HG02870 (cell line): Measurements from ENCODE around the gene PHOX2A.

Source experiments
- ATAC-seq: cut with Tn5 transposase; IDR thresholded peaks from one replicate; pipeline ENCODE4 v1.9.1; 2021; ENCODE audit warnings: mild to moderate bottlenecking, moderate library complexity; ENCODE audit not compliant: unreplicated experiment

The PHOX2A gene

GRCh38 chr11:72250661-72251464 is 6.9 kb upstream of the PHOX2A start:
- no peak for ATAC-seq

GRCh38 chr11:72249961-72250360 is 6.0 kb upstream of the PHOX2A start:
- ATAC-seq: no peak

DNA sequence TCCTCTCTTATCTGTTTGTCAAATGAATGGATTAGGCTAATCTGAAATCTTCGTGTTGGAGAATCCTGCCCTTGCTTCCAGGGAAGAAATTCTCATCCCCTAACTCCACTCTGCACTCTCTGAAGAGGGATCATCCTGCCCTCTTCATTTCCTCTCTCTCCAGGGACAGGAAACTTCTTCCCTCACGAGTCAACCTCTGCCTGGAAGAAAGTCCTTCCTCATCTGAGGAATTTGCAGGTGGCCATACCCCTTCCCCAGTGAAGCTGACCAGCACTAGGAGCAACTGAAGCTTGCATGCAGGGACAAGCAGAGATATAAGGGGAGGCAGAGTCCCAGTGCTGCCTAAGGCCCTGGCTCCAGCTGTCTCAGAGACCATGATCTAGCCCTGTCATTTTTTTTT is 3.6 kb upstream of the PHOX2A start:
- ATAC-seq: no peak

DNA sequence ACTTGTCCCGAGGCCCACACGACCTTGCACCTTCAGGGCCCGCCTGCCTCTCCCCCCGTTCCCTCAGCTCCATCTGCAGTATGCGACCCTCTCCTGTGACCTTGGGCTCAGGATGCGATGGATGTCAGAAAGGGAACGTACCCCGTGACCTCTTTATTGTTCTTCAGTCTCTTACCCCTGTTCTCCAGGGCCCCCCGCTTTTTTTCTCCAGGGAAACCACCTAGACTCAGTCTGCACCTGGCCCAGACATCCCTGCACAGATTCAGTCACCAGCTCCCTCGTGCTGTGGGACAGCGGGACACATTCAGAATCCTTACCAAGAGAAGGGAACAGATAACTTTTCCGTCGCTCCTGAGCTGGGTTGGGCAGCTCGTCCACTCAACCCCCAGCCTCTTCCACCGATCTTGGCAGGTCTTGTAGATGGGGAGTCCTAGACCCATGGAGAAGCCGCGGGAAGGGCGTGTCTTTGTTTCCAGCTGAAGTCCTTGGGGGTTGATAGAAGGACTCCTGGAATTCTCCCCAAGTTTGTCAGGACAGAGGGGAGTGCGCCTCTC is 1.4 kb upstream of the PHOX2A start:
- no peak for ATAC-seq

GRCh38 chr11:72244361-72245262 is 636 bp upstream of the PHOX2A start:
- ATAC-seq: no peak

- ATAC-seq: no peak
Observed at GRCh38 chr11:72243173-72244059, 560 bp downstream of the PHOX2A start.

GRCh38 chr11:72242141-72242540 is 1.8 kb downstream of the PHOX2A start:
- no peak for ATAC-seq

DNA sequence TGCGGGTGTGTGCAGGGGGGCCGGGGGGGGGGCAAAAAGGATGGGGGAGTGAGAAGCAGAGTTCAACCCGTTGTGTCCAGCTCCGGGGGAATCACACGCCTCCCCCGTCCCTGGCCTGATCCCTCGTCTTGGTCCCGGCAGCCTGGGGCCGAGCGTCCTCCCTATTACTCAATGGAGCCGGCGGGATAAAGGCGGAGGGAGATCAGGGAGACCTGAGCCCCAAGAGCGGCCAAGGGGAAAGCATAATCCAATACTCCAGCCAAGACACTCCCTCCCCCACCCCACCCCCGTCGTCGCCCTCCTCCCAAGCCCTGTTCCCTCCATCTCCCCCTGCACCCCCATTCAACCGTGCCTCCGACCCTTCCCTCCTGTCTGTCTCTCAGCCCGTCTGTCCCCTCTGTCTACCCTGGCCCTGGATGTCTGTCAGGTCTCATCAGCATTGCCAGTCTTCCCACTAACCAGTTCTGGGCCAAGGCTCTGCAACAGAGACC is 2.6 kb downstream of the PHOX2A start:
- no peak for ATAC-seq

DNA sequence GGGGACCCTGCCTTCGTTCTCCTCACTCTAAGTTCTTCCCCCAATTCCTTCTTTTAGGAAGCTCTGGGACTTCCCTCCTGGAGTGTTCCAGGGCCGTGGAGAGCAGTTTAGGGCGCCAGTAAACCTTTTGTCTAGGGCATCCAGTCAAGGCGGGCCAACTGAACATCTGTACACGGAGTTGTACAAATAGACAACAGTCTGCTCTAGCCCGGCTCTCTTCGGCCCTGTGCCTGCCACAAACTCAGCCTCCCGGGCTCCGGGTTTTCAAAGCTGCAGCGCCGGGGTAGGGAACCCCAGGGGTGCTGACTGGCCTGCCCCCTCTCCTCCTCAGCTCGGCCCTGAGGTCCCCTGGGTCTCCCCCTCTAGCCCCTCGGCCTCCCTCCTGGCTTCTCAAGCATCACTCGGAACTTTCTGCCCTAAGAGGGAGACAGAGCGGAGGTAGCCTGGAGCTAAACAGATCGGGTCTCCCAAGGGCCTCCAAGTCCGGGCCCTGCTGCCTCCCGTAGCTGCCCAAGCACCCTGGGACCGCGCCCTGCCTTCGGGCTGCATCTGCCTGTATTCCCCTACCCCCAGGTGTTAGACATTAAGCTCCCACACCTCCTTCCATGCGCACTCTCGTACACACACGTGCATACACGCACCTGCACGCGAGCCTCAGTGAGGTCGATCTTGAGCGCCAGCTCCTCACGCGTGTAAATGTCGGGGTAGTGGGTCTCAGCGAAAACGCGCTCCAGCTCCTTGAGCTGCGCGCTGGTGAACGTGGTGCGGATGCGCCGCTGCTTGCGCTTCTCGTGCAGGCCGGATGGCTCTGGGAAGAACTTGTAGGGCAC is 3.3 kb downstream of the PHOX2A start:
- no peak for ATAC-seq

DNA sequence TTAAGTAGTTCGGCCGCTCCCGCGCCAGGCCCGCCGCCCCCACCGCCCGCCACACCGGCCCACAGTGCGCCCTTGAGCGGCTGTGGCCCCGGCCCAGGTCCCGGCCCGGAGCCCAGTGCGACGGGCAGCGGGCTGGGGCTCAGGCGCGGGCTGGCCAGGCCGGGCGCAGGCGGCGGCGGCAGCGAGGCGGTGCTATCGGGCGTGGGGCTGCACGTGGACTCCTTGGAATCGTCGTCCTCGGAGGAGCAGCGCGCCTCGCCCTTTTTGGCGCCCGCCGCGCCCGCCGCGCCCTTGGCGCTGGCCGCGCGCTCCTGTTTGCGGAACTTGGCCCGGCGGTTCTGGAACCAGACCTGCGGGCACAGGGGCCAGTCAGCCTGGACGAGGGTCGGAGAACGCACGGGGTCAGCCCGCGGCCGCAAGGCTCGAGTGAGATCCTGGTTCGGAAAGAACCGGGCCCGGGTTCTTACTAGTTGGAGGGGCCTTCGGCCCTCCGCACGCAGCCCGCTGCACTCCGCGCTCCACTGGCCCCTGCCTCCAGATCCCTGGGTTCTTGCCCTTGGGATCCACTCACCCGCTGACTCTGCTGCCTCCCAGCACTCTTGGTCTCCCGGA is 4.0 kb downstream of the PHOX2A start:
- ATAC-seq: no peak

- no peak for ATAC-seq
Observed at GRCh38 chr11:72239313-72239848, 4.6 kb downstream of the PHOX2A start.

DNA sequence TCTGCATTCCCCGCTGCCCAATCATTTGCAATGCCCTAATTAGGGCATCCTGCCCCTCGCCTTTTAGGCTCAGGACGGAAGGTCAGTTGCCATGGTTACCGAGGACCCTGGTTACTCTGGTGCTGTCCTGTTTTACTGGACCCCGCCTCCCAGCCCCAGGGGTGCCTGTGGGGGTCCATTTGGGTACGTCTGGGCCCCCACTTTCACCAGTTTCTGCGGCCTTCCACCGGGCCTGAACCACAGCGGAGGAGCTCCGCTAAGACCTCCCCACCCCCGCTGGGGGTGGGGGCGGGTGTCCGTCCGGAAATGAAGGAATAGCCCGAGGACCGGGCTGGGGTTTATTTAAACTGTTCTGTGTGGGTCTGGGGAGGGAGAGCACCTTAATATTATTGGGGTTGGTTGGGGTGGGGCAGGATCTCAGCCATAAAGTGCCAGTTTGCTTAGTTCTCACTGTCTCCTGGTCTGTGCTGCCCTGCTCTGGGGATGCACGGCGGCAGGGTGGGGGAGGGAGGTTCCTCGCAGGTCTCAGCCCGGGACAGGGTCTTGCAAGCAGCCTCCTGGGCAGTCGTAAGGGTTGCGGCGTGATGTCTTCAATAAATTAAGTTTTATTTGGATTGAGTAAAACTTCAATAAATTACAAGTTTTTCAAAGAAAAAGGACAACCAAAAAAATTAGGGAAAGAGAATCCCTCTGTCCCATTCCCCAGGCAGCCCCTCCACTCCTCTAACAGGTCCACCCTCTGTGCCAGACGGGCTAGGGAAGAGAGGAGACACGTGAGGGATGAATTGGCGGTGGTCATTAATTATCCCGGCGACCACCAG is 5.3 kb downstream of the PHOX2A start:
- no peak for ATAC-seq

GRCh38 chr11:72238040-72238450 is 5.9 kb downstream of the PHOX2A start:
- ATAC-seq: no peak

GRCh38 chr11:72237112-72237931 is 6.7 kb downstream of the PHOX2A start:
- no peak for ATAC-seq

GRCh38 chr11:72236774-72237111 is 7.2 kb downstream of the PHOX2A start:
- ATAC-seq: no peak

DNA sequence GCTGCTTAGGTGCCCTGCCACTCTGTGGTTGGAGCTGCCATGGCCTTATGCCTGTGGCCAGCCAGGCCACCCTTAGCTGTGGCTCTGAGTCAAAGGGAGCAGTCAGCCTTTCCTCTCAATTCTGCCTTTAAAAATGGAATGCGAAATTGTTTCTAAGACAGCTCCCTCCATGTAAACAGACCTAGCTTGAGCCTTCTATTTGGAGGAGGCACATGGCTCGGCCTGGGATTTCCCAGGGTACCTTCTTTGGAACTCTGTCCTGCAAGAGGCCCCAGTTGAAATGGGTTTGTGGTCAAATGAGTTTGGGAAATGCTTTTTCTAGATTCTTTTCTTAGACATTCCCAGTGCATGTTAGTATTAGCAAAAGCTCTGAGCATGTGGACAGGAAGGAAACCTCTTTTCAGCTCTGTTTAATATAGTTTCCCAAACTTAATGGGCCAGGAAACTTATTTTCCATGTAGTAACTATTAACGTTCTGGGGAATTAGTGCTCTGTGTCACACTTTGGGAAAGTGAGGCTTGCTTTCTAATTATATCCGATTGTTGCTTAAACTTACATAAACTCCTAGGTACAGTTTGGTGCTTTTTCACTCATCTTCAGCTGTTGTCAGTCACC is 7.8 kb downstream of the PHOX2A start:
- no peak for ATAC-seq
